Middle frontal gyrus (tissue), 1 donor: ENCODE measurements around the gene ST3GAL6.

Experiments
- DNase-seq: peaks from one replicate; pipeline ENCODE4 v3.0.0-alpha.2; 2015; ENCODE audit warnings: low spot score; ENCODE audit errors: extremely low spot score

The ST3GAL6 gene, protein sequence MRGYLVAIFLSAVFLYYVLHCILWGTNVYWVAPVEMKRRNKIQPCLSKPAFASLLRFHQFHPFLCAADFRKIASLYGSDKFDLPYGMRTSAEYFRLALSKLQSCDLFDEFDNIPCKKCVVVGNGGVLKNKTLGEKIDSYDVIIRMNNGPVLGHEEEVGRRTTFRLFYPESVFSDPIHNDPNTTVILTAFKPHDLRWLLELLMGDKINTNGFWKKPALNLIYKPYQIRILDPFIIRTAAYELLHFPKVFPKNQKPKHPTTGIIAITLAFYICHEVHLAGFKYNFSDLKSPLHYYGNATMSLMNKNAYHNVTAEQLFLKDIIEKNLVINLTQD

DNA sequence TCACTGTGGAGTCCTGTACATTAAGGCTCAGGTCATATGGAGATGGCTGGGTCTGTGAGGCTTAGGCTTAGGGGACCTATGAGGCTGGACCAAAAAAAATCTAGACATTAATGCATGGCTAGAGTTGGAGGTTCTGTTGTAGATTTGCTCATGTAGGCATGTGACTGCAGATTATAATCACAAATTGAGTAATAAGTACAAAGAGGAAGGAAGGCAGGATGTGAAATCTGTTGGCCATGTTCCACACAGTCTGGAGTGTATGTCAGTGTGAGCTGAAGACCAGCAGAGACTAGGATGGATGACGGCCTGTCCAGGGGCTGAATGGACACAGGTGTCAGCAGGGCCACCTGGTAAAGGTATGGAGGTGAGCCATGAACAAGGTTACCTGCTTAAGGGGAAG lies at the start of gene ST3GAL6:
Gene ST3GAL6 (plus strand): TSS at position 265 of the 400 bp plus-strand sequence. CDS start 5,101 bp downstream, outside the sequence.
- DNase-seq = no peak

DNA sequence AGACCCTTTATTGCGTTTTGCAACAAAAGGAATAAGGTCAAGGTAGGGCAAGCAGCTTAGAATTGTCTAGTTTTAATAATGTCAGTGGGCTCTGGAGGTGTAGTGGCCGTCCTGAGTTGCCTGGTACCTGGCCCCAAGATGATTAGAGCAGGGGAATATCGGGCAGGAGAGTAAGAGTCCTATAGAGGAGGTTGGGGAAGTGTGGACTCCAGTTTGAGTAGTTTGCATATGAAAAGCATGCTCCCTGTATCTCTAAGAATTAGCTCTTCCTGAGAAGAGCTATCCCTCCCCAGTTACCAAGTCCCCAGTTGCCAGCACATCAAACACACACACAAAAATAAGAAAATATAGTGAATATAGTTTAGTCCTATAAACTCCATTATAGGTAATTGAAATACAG lies 49.2 kb upstream of the ST3GAL6 start:
- DNase-seq = no peak

DNA sequence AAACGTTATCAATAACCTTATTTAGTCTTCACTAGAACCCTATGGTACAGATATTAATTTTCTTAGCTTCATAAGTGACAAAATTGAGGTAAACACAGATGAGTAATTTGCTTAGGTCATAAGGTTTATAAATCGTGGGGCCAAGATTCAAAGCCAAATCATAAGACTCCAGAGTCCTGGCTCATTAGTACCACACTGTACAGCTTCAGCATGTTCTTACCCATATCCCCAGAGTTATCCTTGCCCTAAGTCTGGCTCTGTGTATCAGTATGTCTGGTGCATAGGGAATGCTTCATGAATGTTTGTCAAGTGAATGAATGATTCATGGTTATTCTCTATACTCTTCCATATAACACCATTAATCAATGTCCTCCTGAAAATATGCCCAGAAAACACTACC lies 45.6 kb upstream of the ST3GAL6 start:
- DNase-seq = no peak

DNA sequence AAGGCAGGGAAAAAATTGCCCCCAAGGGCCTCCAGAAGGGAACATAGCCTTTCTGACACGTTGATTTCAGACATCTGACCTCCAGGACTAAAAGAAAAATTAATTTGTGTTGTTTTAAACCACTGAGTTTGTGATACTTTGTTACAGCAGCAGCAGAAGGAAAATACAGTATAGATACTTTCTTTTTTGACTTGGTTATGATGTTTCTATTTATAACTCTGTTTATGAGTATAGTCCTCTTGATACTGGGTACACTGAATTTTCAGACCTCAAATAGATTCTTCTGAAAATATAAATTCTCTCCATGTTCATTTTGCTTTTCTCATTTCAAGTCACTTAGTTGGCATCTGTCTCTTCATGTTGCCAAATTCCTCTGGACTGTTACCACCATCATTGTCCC lies 44.4 kb upstream of the ST3GAL6 start:
- DNase-seq = no peak

- no peak for DNase-seq
Observed at GRCh38 chr3:98721776-98722175, 41.4 kb upstream of the ST3GAL6 start.

GRCh38 chr3:98722389-98722788 lies 40.8 kb upstream of the ST3GAL6 start:
- no peak for DNase-seq

GRCh38 chr3:98725352-98725751 lies 37.8 kb upstream of the ST3GAL6 start:
- no peak for DNase-seq

- no peak for DNase-seq
Observed at GRCh38 chr3:98726084-98726483, 37.1 kb upstream of the ST3GAL6 start.

DNA sequence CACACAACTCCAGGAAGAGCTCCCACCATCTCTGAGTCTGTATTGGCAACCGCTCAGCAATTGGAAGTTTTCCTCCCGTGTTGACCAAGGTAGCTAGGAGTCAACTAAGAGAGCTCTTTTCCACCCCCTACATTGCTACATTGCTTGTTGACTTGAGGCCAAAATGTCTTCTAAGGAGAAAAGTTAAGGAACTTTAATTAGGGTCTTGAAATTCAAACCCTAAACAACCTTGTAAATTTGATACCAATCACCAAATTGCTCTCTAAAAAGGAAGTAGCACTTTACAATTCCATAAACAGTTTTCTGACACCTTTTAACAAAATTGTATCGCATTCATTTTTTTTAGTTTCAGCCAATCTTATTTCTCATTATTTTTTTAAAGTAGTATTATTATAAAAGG lies 35.5 kb upstream of the ST3GAL6 start:
- DNase-seq = no peak

DNA sequence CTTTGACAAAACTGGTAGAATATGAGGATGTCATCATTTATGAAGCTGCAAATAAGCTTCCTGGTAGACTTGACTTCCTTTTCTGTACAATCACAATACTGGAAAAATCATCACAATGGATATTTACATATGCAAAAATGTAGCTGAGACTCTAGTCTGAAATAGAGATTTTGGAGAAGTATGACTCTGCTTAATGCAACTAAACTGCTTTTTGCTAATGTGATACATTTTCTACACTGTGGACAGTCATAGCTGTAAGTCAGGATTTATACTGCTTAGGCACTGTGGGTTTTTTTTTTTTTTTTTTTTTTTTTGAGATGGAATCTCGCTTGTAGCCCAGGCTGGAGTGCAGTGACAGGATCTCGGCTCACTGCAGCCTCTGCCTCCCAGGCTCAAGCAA lies 34.5 kb upstream of the ST3GAL6 start:
- no peak for DNase-seq

DNA sequence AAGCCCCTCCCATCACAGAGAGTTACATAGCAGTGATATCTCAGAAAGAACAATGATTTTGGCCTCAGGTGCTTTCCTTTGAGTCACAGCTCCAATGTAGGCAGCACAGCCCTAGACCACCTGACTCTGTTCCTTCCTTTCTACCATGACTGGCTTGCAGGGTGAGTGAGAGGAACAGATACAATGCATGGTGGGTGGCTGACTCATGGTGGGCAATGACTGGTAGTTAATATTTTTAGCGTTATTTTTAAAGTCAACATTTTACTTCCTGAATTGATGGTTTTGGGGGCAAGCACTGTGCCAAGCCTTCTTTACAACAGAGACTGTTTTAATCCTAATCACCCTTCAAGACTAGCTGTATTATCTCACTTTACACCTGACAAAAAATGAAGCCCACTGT lies 32.8 kb upstream of the ST3GAL6 start:
- DNase-seq = no peak

DNA sequence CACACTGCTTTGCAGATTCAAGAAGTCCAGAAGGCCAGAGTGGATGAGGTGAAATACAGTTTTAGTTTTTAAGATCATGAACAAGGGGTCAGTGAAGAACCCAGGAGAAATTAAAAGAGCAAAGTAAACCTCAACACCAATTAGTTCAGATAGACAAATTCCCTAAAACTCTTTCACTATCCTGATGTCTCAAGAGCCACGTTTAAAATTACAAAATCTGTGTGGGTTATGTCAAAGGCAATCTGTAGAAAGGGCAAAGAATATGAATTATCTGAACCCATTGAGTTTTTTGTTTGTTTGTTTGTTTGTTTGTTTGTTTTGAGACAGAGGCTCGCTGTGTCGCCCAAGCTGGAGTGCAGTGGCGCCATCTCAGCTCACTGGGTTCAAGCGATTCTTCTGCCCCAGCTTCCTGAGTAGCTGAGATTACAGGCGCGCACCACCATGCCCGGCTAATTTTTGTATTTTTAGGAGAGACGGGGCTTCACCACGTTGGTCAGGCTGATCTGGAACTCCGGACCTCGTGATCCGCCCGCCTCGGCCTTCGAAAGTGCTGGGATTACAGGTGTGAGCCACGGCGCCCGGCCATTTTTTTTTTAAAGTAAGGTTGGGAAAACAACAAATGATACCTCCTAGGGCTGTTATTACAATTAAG lies 32.1 kb upstream of the ST3GAL6 start:
- no peak for DNase-seq

- DNase-seq = no peak
Observed at GRCh38 chr3:98731720-98732285, 31.3 kb upstream of the ST3GAL6 start.

GRCh38 chr3:98732286-98733052 lies 30.7 kb upstream of the ST3GAL6 start:
- DNase-seq = peak; percentile 26

- DNase-seq = no peak
Observed at GRCh38 chr3:98733053-98733811, 29.9 kb upstream of the ST3GAL6 start.

- peak; percentile 9 for DNase-seq
Observed at GRCh38 chr3:98733812-98734281, 29.3 kb upstream of the ST3GAL6 start.

GRCh38 chr3:98734306-98734705 lies 28.8 kb upstream of the ST3GAL6 start:
- DNase-seq = no peak

DNA sequence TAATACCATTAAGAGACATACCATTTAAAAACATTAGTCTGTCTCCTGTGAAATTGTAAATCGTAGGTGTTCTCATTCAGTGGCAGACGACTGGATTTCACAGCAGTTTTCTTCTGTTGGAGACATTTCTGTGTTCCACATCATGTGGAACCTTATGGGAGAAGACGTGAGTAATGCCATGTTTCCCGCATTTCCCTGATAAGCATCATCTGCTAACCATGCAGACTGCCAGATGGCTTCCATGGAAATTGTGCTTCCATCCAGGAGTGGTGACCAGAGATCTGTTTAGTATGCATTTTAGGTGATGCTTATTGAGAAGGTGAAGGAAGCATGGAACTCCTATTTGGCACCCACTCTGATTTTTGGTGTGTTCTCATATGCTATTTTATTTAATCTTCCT lies 28.4 kb upstream of the ST3GAL6 start:
- DNase-seq = peak; percentile 9

GRCh38 chr3:98735296-98735695 lies 27.8 kb upstream of the ST3GAL6 start:
- no peak for DNase-seq

DNA sequence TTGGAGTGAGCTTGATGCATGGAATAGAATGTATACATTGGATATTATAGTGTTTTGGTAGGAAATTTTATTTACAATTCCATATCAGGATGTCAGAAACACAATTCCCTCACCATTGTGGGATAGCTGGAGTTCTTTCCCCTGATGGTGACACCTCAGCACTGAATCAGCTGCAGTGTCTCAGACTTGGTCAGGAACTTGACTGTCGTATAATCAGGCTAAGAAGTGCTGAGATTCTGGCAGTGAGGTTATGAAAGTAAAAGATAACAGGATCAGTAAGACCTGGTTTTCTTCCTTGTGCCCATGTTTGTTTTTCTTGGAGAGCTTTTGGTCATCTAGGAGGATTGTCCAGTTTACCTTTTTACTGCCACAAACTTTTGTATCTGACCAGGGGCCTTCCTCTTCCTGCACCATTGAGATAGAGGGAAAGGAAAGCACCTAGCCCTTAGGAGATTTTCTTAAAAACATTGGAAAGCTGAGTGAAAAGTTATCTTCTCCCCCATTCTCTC lies 27.3 kb upstream of the ST3GAL6 start:
- no peak for DNase-seq

DNA sequence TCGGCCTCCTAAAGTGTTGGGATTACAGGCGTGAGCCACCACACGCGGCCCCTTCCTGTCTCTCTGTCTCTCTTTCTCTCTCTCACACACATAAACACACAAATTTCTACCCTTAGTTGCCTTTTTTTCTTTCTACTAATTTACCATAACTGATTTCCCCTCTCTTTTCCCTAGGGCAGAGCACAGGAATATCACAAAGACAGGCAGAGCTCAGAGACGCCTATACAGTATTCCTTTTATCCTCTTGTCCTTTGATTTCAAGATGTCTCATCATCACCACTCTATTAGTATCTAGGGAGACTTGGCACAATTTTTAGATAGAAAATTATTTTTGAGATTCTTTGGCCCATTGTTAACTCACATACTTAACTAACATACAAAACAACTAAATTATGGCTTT lies 25.8 kb upstream of the ST3GAL6 start:
- DNase-seq = no peak
